Thyroid gland (tissue), 4 donors: ENCODE measurements around the gene CDHR4. TPM values are rescaled to one million over a fixed set of nuclear protein-coding genes. Genes with fewer than 3 reads are reported as not detected.
"Not testable (repeated sequence)": the region's sequence is repeated elsewhere in the genome, so short reads cannot be mapped to it uniquely, and the experiment has no call there.

Experiments used
- DNase-seq, 2 donors: peaks; one replicate each; pipeline ENCODE4 v3.0.0-alpha.2; 2019
- H3K27ac ChIP-seq, 3 donors: fragments of 200-600 bp; sonication (generic); 1 replicate in 2 of 3; 2 replicates in 1 of 3; pipeline ENCODE4 v1.5.1; 2016 to 2019; ENCODE audit warnings: mild to moderate bottlenecking in 1 of 3, moderate library complexity in 1 of 3
- H3K27me3 ChIP-seq: fragments of 200-600 bp; sonication (generic); one replicate; pipeline ENCODE4 v1.5.1; 2019
- H3K36me3 ChIP-seq, 2 donors: fragments of 200-600 bp; sonication (generic); one replicate each; pipeline ENCODE4 v1.5.1; 2016 to 2019
- H3K4me1 ChIP-seq, 2 donors: fragments of 200-600 bp; sonication (generic); one replicate each; pipeline ENCODE4 v1.5.1; 2017 to 2019
- H3K4me3 ChIP-seq, 3 donors: fragments of 200-600 bp; sonication (generic); replicated peaks in 1 of 3; 1 replicate in 2 of 3; 2 replicates in 1 of 3; pipeline ENCODE4 v1.5.1; 2016; ENCODE audit warnings: mild to moderate bottlenecking in 1 of 3
- H3K9me3 ChIP-seq: fragments of 200-600 bp; sonication (generic); one replicate; pipeline ENCODE4 v1.5.1; 2017
- CTCF ChIP-seq, 6 experiments: fragments of 200-600 bp in 3 of 6; fragments of 450-650 bp in 3 of 6; sonication (generic) in 3 of 6; IDR thresholded peaks; one replicate each; pipeline ENCODE4 v1.5.1; 2016 to 2019; ENCODE audit warnings: antibody characterized with exemption in 6 of 6, mild to moderate bottlenecking in 2 of 6, inconsistent platforms in 1 of 6, moderate library complexity in 1 of 6
- POLR2A ChIP-seq, 2 donors: fragments of 450-650 bp; IDR thresholded peaks; one replicate each; pipeline ENCODE4 v1.6.1; 2017; ENCODE audit warnings: antibody characterized with exemption in 2 of 2, mild to moderate bottlenecking in 2 of 2, moderate library complexity in 1 of 2
- whole genome bisulfite sequencing, 2 donors: methylation state at CpG; one replicate each; pipeline ENCODE4 v1.1.5; 2017; 5-methylcytosine and 5-hydroxymethylcytosine counted together
- intact Hi-C: fragments of 100-400 bp; cut with DNase I; formaldehyde crosslinking; loops from one replicate; pipeline ENCODE4 v1.15.1; 2023
- total RNA-seq, 4 donors: library from RNA; depleted of rRNA; stranded (reverse); fragments of >200 nt; gene quantifications; one replicate each; pipeline ENCODE4 v1.2.3, GENCODE V29; 2016

The CDHR4 gene
- total RNA-seq, 4 donors from 2014 or later, result not detected

GRCh38 chr3:49780080-49780974 is 19.3 kb downstream of the CDHR4 start:
- Histone ChIP-seq H3K4me3 (no peak overlapping the region), H3K36me3 (peaks cover 6 to 7% of the 10 kb centered on the region in 2 donors), H3K4me1 (peaks cover 13 to 21% of the 10 kb centered on the region in 2 donors), H3K27ac (no peak overlapping the region), H3K27me3 (no peaks in the 10 kb centered on the region), H3K9me3 (no peaks in the 10 kb centered on the region)
- WGBS, 2 donors, result 74 to 76% methylated on average over 4 of the region's 4 CpGs
- no peak for TF ChIP-seq CTCF (IDR thresholded peaks at IDR 0.05)
- TF ChIP-seq POLR2A (IDR thresholded peaks at IDR 0.05), result no peak
- no peak for DNase-seq
- intact Hi-C loops, result no loop called here

GRCh38 chr3:49779358-49780079 is 20.2 kb downstream of the CDHR4 start:
- H3K36me3 ChIP-seq, result peaks cover 6 to 7% of the 10 kb centered on the region in 2 donors
- peaks cover 8 to 14% of the 10 kb centered on the region in 2 donors for H3K4me1 ChIP-seq
- WGBS, 2 donors, result 88 to 92% methylated on average over 5 of the region's 5 CpGs

GRCh38 chr3:49776101-49776500 is 23.6 kb downstream of the CDHR4 start:
- H3K9me3 ChIP-seq, DNase-seq, H3K4me3 ChIP-seq, H3K36me3 ChIP-seq, H3K4me1 ChIP-seq, H3K27ac ChIP-seq, H3K27me3 ChIP-seq, intact Hi-C loops: not testable (repeated sequence)
- 81 to 86% methylated on average over 8 of the region's 8 CpGs for WGBS, 2 donors

More at GRCh38 chr3:49779358-49780079, 20.2 kb downstream of the CDHR4 start:
- Histone ChIP-seq H3K27ac (no peak overlapping the region), H3K27me3 (no peaks in the 10 kb centered on the region), H3K4me3 (no peak overlapping the region), H3K9me3 (no peaks in the 10 kb centered on the region)
- intact Hi-C loops, result no loop called here
- no peak for TF ChIP-seq POLR2A (IDR thresholded peaks at IDR 0.05)
- TF ChIP-seq CTCF (IDR thresholded peaks at IDR 0.05), result no peak
- no peak for DNase-seq

GRCh38 chr3:49775538-49775937 is 24.1 kb downstream of the CDHR4 start:
- Histone ChIP-seq H3K9me3 (no peaks in the 10 kb centered on the region), H3K27ac (no peak overlapping the region), H3K27me3 (no peaks in the 10 kb centered on the region), H3K36me3 (peaks cover 0 to 3% of the 10 kb centered on the region in 2 donors), H3K4me1 (peaks cover 4 to 8% of the 10 kb centered on the region in 2 donors), H3K4me3 (no peak overlapping the region)
- TF ChIP-seq POLR2A (IDR thresholded peaks at IDR 0.05) (no peak), CTCF (IDR thresholded peaks at IDR 0.05) (no peak)
- WGBS, 2 donors, result 40 to 63% methylated on average over 1 to 3 of the region's 3 CpGs
- DNase-seq, result peak in 1 of 2 donors; percentile 8
- intact Hi-C loops, result no loop called here

GRCh38 chr3:49772703-49773102 is 27.0 kb downstream of the CDHR4 start:
- H3K27me3 ChIP-seq, result no peaks in the 10 kb centered on the region

More at GRCh38 chr3:49772703-49773102, 27.0 kb downstream of the CDHR4 start:
- TF ChIP-seq CTCF (IDR thresholded peaks at IDR 0.05) (no peak), POLR2A (IDR thresholded peaks at IDR 0.05) (no peak)
- intact Hi-C loops, result no loop called here
- Histone ChIP-seq H3K9me3 (no peaks in the 10 kb centered on the region), H3K27ac (no peak overlapping the region), H3K4me1 (no peaks in the 10 kb centered on the region), H3K4me3 (no peak overlapping the region), H3K36me3 (peaks cover 0 to 3% of the 10 kb centered on the region in 2 donors)
- no peak for DNase-seq
- 97% methylated on average over 2 of the region's 2 CpGs for WGBS, 2 donors
